Measurements from ENCODE around the gene DNAAF1.

DNAAF1 gene

GRCh38 chr16:84199097-84199496 lies 54.0 kb downstream of the DNAAF1 start:
- TF ChIP-seq REST (IDR thresholded peaks at IDR 0.05; ENCODE audit: low read depth) (no peak), ZBTB7A (IDR thresholded peaks at IDR 0.05; ENCODE audit: low read depth) (no peak), TCF12 (IDR thresholded peaks at IDR 0.05; ENCODE audit: low read depth) (no peak), USF1 (IDR thresholded peaks at IDR 0.05) (no peak), CREB1 (IDR thresholded peaks at IDR 0.05; ENCODE audit: low read depth) (no peak), NFIC (IDR thresholded peaks at IDR 0.05) (no peak), YY1 (IDR thresholded peaks at IDR 0.05; ENCODE audit: low read depth) (no peak)

- TF ChIP-seq USF1 (IDR thresholded peaks at IDR 0.05) = no peak
- no peak for TF ChIP-seq TCF12 (IDR thresholded peaks at IDR 0.05; ENCODE audit: low read depth)
- TF ChIP-seq CREB1 (IDR thresholded peaks at IDR 0.05; ENCODE audit: low read depth) = no peak
- TF ChIP-seq TEAD4 (IDR thresholded peaks at IDR 0.05) = no peak
- no peak for TF ChIP-seq REST (IDR thresholded peaks at IDR 0.05; ENCODE audit: low read depth)
- no peak for TF ChIP-seq TAF1 (IDR thresholded peaks at IDR 0.05; ENCODE audit: low read depth)
- no peak for TF ChIP-seq MAX (IDR thresholded peaks at IDR 0.05)
- TF ChIP-seq EP300 (IDR thresholded peaks at IDR 0.05; ENCODE audit: borderline replicate concordance) = no peak
- TF ChIP-seq CEBPB (IDR thresholded peaks at IDR 0.05) = no peak
- TF ChIP-seq EGR1 (IDR thresholded peaks at IDR 0.05) = no peak
- TF ChIP-seq FOXM1 (IDR thresholded peaks at IDR 0.05; ENCODE audit: borderline replicate concordance, low read depth) = no peak
- TF ChIP-seq NFIC (IDR thresholded peaks at IDR 0.05) = no peak
- TF ChIP-seq YY1 (IDR thresholded peaks at IDR 0.05; ENCODE audit: low read depth) = no peak
- TF ChIP-seq ZBTB7A (IDR thresholded peaks at IDR 0.05; ENCODE audit: low read depth) = no peak
- TF ChIP-seq RAD21 (IDR thresholded peaks at IDR 0.05; ENCODE audit: low read depth) = no peak
Measured at GRCh38 chr16:84199861-84200260, 54.8 kb downstream of the DNAAF1 start.

GRCh38 chr16:84205976-84206691 lies 61.0 kb downstream of the DNAAF1 start:
- TF ChIP-seq NFIC (IDR thresholded peaks at IDR 0.05) (no peak), REST (IDR thresholded peaks at IDR 0.05; ENCODE audit: low read depth) (no peak)

- TF ChIP-seq ZBTB7A (IDR thresholded peaks at IDR 0.05; ENCODE audit: low read depth) (no peak), CREB1 (IDR thresholded peaks at IDR 0.05; ENCODE audit: low read depth) (no peak), YY1 (IDR thresholded peaks at IDR 0.05; ENCODE audit: low read depth) (no peak), TCF12 (IDR thresholded peaks at IDR 0.05; ENCODE audit: low read depth) (no peak), TAF1 (IDR thresholded peaks at IDR 0.05; ENCODE audit: low read depth) (no peak), TEAD4 (IDR thresholded peaks at IDR 0.05) (no peak), EP300 (IDR thresholded peaks at IDR 0.05; ENCODE audit: borderline replicate concordance) (no peak), FOXM1 (IDR thresholded peaks at IDR 0.05; ENCODE audit: borderline replicate concordance, low read depth) (no peak), CEBPB (IDR thresholded peaks at IDR 0.05) (no peak), REST (IDR thresholded peaks at IDR 0.05; ENCODE audit: low read depth) (no peak), USF1 (IDR thresholded peaks at IDR 0.05) (no peak), MAX (IDR thresholded peaks at IDR 0.05) (no peak), RAD21 (IDR thresholded peaks at IDR 0.05; ENCODE audit: low read depth) (no peak), EGR1 (IDR thresholded peaks at IDR 0.05) (no peak)
Measured at GRCh38 chr16:84207251-84207650, 62.1 kb downstream of the DNAAF1 start.
